ENCODE data around the gene UGT1A9. TPM values are rescaled to one million over a fixed set of nuclear protein-coding genes. Genes with fewer than 3 reads are reported as not detected.

The UGT1A9 gene
- total RNA-seq, 4 donors from 2014 or later = not detected

DNA sequence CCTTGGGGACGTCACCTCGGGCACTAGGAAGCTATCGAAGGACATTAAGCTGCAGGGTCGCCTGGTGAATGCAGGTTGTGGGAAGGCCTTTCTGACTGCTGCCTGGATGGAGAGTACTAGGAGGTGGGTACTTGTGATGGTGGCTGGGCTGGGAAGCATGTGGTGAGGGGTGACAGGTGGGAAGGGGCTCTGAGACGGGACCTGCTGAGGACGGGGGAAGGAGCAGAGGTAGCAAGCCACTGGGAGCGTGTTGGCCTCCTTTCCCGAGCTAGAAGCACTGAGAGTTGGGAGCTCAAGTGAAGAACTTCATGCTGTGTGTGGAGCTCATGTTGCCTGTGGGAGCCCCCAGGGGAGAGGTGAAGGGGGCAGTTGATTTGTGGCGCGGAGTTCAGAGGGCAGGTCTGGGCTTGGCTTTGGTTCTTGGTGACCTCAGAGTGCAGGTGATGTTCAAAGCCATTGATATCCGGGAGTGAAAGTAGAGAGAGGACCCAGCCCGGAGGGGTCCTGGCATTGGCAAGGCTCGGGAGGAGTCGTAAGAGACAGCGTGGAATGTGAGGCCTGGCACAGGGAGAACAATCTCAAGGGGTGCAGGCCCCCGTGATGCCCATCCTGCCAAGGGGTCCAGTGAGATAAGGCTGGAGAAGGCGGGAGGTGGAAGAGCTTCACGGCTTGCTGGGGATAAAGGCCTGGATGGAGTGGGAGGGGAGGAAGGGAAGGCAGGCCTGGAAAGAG is 119.6 kb downstream of the UGT1A9 start:
- H3K4me3 ChIP-seq = no peak overlapping the region
- no peak for TF ChIP-seq CTCF (IDR thresholded peaks at IDR 0.05)
- no peak for TF ChIP-seq POLR2A (IDR thresholded peaks at IDR 0.05)
- no peaks in the 10 kb centered on the region for H3K9me3 ChIP-seq
- intact Hi-C loops (cut with DNase I; ENCODE audit: low total_unique reads) = no loop called here
- H3K36me3 ChIP-seq = no peaks in the 10 kb centered on the region
- H3K4me1 ChIP-seq = no peaks in the 10 kb centered on the region
- DNase-seq = no peak
- no peak overlapping the region for H3K27ac ChIP-seq
- no peaks in the 10 kb centered on the region for H3K27me3 ChIP-seq

- DNase-seq = no peak
- Histone ChIP-seq H3K4me3 (no peak overlapping the region), H3K9me3 (no peaks in the 10 kb centered on the region), H3K36me3 (no peaks in the 10 kb centered on the region), H3K27ac (no peak overlapping the region), H3K27me3 (no peaks in the 10 kb centered on the region), H3K4me1 (no peaks in the 10 kb centered on the region)
- TF ChIP-seq CTCF (IDR thresholded peaks at IDR 0.05) (no peak), POLR2A (IDR thresholded peaks at IDR 0.05) (no peak)
- intact Hi-C loops (cut with DNase I; ENCODE audit: low total_unique reads) = no loop called here
Observed at GRCh38 chr2:233791883-233792329, 120.2 kb downstream of the UGT1A9 start.

- DNase-seq = no peak
- intact Hi-C loops (cut with DNase I; ENCODE audit: low total_unique reads) = no loop called here
- no peaks in the 10 kb centered on the region for H3K36me3 ChIP-seq
- H3K4me1 ChIP-seq = no peaks in the 10 kb centered on the region
- no peak overlapping the region for H3K4me3 ChIP-seq
- no peaks in the 10 kb centered on the region for H3K9me3 ChIP-seq
- H3K27ac ChIP-seq = no peak overlapping the region
- no peak for TF ChIP-seq POLR2A (IDR thresholded peaks at IDR 0.05)
- no peaks in the 10 kb centered on the region for H3K27me3 ChIP-seq
Observed at GRCh38 chr2:233792720-233793119, 121.0 kb downstream of the UGT1A9 start.

DNA sequence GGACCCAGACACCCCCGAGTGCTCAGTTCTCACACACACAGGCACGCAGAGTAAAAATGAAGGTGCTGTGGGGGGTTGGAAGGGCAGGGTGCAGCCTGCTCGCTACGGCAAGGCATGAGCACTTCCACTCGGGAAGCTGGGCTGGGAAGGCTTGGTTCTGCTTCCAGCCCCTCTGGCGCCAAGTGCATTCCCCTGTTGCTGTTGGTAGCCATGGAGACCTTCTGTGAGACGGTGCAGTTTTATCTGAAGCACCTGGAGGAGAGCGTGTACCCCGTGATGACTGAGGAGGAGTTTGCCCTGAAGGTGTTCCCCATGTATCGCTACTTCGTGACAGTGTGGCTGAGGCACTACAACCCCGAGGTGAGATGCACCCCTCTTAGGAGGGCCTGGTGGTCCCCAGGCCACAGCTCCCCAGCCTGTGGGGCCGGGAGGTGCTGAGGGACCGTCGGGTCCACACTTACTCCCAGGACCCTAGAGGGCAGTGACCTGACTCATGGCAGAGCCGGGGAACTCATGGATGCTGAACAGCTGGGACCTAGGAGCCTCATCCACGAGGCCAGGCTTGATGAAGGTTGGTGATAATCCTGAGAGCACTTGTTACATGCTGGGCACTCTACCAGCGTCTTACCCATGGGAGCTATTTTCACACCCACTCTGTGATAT is 121.9 kb downstream of the UGT1A9 start:
- no peaks in the 10 kb centered on the region for H3K27me3 ChIP-seq
- DNase-seq = no peak

DNA sequence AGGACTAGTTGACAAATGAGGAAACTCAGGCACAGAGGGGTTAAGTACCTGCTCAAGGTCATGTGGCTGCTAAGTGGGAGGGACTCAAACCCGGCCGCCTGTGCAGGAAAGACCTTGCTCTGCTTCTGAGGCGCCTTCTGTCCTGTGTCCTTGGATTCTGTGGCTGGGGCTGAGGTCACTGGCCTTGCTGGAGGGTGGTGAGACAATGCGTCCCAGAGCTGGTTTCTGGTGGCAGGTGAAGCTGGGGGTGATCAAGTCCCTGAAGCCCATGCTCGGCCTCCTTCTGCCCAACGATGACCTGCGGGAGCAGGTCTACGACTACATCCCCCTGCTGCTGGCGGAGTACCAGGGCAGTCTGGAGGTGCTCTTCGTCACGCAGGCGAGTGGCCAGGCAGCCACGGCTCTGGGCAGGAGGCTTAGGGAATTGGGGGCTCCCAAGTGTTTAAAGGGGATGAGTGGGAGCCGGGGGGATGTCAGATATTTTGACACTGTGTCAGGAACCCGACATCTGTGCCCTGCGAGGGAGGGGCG is 122.5 kb downstream of the UGT1A9 start:
- no peak overlapping the region for H3K4me3 ChIP-seq
- intact Hi-C loops (cut with DNase I; ENCODE audit: low total_unique reads) = no loop called here

More for the DNA sequence above, 121.9 kb downstream of the UGT1A9 start:
- no peaks in the 10 kb centered on the region for H3K9me3 ChIP-seq
- intact Hi-C loops (cut with DNase I; ENCODE audit: low total_unique reads) = no loop called here
- H3K4me1 ChIP-seq = no peaks in the 10 kb centered on the region
- TF ChIP-seq CTCF (IDR thresholded peaks at IDR 0.05) = no peak
- H3K4me3 ChIP-seq = no peak overlapping the region
- no peaks in the 10 kb centered on the region for H3K36me3 ChIP-seq
- H3K27ac ChIP-seq = no peak overlapping the region

More for the DNA sequence above, 122.5 kb downstream of the UGT1A9 start:
- DNase-seq = no peak
- H3K27me3 ChIP-seq = no peaks in the 10 kb centered on the region
- TF ChIP-seq CTCF (IDR thresholded peaks at IDR 0.05) (no peak), POLR2A (IDR thresholded peaks at IDR 0.05) (no peak)
- no peaks in the 10 kb centered on the region for H3K36me3 ChIP-seq
- H3K9me3 ChIP-seq = no peaks in the 10 kb centered on the region
- H3K4me1 ChIP-seq = no peaks in the 10 kb centered on the region
- no peak overlapping the region for H3K27ac ChIP-seq
